Measurements from ENCODE around the gene TSPAN10. TPM values are rescaled to one million over a fixed set of nuclear protein-coding genes. Genes with fewer than 3 reads are reported as not detected.
A peak's percentile ranks its signal among the peaks of the same experiment; 100 is the strongest.

Gene TSPAN10
- total and polyA plus RNA-seq, 9 of the 15 experiments (the other 6 are each of a cell fraction or from before 2014, with no cell fraction given), result 0.05 to 0.31 (median 0.13) TPM; not detected in 1

- TF ChIP-seq ATF6 (CRISPR knock-in tag; IDR thresholded peaks at IDR 0.05) (peak; percentile 60; the same call in 1 of the 2 replicates), SPI1 (IDR thresholded peaks at IDR 0.05; ENCODE audit: borderline replicate concordance, low read depth, low read length) (peak; percentile 49; the same call in 1 of the 2 replicates), SAP30 (IDR thresholded peaks at IDR 0.05; ENCODE audit: borderline replicate concordance, insufficient read depth, low read depth, low read length, poor library complexity, severe bottlenecking) (peak; percentile 62), SMARCE1 (IDR thresholded peaks at IDR 0.05) (0 out of 2 replicates have a peak, but pooled peaks have one; percentile 31), ZNF232 (CRISPR knock-in tag; IDR thresholded peaks at IDR 0.05) (0 out of 2 replicates have a peak, but pooled peaks have one; percentile 70), THAP12 (CRISPR knock-in tag; IDR thresholded peaks at IDR 0.05) (peak; percentile 72; the same call in 1 of the 2 replicates), RBM15 (IDR thresholded peaks at IDR 0.05; ENCODE audit: insufficient read depth, low read length) (0 out of 2 replicates have a peak, but pooled peaks have one; percentile 24), KLF1 (tag; IDR thresholded peaks at IDR 0.05) (no peak), SMAD4 (CRISPR knock-in tag; conservative IDR thresholded peaks at IDR 0.05) (0 out of 2 replicates have a peak, but pooled peaks have one; percentile 7), EGR1 (conservative IDR thresholded peaks at IDR 0.05) (peak; percentile 94)
These were observed 46.2 kb downstream of the TSPAN10 start (continued) for GRCh38 chr17:81683208-81683583.
